ENCODE results near the gene ZCCHC3.

ZCCHC3 gene

DNA sequence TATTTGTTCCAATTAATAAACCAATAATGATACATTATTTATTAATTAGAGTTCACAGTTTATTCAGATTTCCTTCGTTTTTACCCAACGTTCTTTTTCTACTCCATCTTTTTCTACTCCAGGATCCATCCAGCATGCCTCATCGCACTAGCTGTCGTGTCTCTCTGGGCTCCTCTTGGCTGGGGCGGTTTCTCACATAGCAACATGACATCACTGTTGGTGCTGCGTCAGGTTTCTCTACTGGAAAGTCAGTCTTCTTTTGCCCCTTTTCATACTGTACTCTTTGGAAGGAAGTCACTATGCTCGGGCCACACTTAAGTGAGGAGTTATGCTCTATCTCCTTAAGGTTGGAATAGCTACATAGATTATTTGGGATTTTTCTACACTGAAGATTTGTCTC lies 14.2 kb downstream of the ZCCHC3 start:
- DNase-seq, result no peak

DNA sequence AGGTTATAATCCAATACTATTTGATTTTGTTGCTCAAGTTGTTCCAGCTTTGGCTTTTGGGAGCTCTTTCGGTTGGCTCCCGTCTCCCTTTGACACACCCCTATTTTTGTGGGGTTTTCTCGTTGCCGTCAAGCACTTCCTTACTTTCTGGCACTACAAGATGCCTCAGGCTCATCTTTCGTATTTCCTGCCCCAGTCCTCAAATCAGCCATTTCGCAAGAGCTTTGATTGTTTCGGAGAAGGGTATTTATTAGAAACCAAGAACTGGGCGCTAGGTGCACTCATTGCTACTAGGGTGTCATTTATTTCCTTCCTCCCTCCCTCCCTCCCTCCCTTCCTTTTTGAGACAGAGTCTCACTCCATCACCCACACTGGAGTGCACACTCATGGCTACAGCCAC lies 14.7 kb downstream of the ZCCHC3 start:
- no peak for DNase-seq

DNA sequence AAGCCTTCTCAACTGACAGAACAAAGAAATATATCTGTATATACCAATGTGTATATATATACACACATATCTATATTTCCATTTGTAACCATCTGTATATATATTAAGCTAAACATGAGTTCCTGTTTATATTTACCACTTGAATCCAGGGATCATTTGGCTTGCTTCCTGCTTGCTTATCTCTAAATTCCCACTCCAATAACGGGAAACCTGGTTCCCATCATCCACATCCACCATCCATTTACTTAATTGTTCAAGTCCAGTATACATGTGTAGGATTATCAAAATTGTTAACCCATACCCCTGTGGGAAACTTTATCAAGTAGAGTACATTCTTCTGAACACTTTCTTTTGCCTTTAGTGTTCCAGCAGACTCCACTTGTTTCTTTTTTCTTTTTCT lies 15.5 kb downstream of the ZCCHC3 start:
- no peak for DNase-seq

DNA sequence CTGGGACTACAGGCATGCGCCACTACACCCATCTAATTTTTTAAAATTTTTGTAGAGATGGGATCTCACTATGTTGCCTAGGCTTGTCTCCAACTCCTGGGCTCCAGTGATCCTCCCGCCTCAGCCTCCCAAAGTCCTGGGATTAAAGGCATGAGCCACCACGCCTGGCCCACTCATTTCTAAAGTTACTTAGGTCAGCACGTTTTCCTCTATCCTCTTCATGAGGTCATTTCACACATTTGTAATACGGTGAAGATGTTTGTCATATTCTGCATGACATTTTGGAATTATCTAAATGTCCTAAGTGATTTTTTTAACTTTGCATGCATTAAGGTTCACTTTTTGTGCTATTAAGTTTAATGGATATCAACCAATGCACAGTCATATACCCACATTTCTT lies 16.0 kb downstream of the ZCCHC3 start:
- no peak for DNase-seq

DNA sequence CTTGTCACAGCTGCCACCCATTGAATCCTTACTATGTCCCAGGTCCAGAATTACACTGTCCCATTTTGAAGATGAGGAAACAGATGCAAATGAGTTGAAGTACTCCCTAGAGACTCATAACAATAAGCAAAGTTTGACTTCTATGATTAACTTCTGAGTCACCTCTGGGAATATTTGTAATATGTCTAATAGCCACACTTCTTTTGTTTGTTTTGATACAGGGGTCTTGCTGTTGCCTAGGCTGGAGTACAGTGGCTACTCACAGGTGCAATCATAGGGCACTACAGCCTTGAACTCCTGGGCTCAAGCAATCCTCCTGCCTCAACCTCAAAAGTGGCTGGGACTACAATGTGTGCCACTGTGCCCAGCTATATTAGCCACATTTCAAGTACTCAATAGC lies 16.6 kb downstream of the ZCCHC3 start:
- DNase-seq, result no peak

DNA sequence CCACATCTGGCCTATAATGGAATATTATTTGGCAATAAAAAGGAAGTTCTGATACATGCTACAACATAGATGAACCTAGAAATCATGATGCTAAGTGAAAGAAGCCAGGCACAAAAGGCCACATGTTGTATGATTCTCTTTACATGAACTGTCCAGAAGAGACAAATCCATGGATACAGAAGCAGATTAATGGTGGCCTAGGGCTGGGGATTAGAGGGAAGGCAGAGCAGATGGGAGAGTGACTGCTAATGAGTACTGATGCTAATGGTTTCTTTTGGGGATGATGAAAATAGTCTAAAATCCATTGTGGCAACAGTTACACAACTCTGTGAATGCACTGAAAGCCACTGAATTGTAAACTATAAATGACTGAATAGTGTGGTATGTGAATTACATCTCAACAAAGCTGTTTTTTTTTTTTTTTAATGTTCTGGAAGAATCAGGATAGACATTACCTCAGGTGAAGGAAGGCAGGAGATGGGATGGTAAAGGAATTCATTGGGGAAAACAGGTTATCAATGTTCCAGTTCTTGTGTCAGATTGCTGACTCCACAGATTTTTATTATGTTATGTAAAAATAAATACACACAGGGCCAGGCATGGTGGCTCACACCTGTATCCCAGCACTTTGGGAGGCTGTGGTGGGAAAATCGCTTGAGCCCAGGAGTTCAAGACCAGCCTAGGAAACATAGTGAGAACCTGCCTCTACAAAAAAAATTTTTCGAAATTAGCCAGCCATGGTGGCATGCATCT lies 19.1 kb downstream of the ZCCHC3 start:
- no peak for DNase-seq

DNA sequence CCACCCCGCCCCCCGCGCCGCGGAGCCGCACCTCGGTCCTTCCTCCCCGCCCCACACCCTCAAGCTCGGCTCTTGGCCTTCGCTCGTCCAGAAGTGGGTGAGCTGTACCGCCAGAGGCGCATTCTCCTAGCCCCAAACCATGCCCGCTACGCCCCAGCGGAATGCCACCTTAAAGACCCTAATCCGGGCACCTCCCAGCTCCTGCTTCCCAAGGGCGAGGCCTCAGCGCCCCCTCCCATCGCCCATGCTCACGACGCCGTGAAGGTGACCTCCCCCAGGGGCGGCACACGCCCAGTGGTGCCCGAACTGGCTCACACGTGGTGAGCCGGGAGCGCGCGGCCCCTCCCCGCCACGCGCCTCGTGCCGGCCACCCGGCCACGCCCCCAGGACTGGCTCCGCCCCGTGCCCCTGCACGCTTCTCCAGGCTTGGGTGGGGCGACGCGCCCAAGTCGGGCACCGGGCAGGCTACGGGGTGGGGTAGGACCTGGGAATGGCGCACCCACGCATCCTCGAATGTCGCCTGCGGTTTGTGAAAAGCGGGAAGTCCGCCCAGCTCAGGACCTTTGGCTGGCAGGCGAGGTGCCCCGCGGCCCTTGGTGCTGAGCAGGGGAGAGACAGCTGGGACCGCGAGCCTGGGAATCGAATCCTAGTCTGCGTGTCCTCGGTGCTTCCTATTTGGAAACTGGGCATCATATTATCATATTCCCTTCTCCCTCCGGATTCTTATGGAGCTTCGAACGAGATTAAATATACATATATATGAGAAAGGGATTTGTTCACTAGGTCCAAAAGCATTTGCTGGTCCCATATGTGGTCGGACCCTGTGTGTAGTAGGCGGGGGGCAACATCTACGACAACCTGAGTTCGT lies 27.0 kb downstream of the ZCCHC3 start:
- DNase-seq, result peak in 52 of 56 donors; percentile 33 to 86 (median 69)

DNA sequence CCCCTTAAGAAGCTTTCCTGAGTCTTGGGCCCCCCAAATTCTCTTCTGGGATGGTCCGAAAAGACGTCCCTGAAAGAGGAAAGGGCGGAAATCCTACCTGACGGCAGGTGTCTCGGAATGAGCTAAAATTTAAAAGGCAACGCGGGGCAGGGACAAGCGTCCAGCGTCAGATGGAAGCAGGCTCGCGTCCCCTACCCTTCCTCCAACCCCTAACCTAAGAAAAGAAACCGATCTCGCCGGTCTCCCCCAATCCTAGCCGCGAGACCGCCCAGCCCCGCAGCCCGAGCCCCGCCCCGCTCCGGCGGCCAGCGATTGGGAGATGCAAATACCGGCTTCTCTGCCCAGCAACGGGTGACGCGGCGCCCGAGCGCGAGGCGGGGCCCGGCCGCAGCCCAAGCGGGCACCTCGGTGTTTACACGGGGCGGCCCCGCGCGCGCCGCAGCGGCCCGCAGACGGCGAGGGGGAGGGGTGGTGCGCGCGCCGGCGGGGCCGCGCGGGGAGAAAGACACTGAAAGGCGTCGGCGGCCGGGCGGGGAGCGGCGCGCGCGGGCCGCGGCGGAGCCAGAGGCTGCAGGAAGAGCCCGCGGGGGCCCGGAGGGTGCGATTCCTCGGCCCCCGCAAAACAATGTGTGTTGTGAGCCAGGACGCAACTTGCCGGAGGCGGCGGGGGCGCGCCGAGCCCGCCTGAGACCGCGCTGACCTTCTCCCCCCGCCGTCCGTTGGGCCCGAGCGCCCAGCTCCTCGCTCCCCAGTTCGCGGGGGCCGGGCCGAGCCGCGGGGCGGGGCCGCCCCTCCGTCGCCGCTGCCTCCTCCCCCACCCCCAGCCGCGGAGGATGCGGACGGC lies 27.9 kb downstream of the ZCCHC3 start, which contains the start of gene SOX12:
SOX12 (plus strand) TSS at position 508 of the 844 bp plus-strand sequence. CDS start 373 bp downstream, outside the sequence.
- DNase-seq, result peak; percentile 39 to 100 (median 94)

DNA sequence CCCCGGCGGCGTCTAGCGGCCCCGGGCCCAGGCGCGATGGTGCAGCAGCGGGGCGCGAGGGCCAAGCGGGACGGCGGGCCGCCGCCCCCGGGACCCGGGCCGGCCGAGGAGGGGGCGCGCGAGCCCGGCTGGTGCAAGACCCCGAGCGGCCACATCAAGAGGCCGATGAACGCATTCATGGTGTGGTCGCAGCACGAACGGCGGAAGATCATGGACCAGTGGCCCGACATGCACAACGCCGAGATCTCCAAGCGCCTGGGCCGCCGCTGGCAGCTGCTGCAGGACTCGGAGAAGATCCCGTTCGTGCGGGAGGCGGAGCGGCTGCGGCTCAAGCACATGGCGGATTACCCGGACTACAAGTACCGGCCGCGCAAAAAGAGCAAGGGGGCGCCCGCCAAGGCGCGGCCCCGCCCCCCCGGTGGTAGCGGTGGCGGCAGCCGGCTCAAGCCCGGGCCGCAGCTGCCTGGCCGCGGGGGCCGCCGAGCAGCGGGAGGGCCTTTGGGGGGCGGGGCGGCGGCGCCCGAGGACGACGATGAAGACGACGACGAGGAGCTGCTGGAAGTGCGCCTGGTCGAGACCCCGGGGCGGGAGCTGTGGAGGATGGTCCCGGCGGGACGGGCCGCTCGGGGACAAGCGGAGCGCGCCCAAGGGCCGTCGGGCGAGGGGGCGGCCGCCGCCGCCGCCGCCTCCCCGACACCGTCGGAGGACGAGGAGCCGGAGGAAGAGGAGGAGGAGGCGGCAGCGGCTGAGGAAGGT lies 28.7 kb downstream of the ZCCHC3 start:
- peak in 49 of 56 donors; percentile 16 to 75 (median 55) for DNase-seq

DNA sequence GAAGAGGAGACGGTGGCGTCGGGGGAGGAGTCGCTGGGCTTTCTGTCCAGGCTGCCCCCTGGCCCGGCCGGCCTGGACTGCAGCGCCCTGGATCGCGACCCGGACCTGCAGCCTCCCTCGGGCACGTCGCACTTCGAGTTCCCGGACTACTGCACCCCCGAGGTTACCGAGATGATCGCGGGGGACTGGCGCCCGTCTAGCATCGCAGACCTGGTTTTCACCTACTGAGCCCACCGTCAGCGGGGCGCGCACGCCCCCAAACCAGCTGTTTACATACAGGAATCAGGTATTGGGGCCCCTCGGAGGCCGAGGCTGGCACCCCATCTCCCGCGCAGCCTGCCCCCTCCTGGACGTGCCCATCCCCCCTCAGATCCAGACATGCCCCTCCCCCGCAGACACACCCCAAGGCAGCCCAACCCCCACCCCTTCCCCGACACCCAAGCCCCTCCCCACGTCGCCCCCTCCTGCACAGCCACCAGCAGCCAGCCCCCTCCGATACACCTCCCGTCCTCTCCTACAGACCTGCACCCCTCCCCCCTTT lies 29.3 kb downstream of the ZCCHC3 start:
- DNase-seq, result peak in 9 of 56 donors; percentile 45 to 96 (median 63)

DNA sequence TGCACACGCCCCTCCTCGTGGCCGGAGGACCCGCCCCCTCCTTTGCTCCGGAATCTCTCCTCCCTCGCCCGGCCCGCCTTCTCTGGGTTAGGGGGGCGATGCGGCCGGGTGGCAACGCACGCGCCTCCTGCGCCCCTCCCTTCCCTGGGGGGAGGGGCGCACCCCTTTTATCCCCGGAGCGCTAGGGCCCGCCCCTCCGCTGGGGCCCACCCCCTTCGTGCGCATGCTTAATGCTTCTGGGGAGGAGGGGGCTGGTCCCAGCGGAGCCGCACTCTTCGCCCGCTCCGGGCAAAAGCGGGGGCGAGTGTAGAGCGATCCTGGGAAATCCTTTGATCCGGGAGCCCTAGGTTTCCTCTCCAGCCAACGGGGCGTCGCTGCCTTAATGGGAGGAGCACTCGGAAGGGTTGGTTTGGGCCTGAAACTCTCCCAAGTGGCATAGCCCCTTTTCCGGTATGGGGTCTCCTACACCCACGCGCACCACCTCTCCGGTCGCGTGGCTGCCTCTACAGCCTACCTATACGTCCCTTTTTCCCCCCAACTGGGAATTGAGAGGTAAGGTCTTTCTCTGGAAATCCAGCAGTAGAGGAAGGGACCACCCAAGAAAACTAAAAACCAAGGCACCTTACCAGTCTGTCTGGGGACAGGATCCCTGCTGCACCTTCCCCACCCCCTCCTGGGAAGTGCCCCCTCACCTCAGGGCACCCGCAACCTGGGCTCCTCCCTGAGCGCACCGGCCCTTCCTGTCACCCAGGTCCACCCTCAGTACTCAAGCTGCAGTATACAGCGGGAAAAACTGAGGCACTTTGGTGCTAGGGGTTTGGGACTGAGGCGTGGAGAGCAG lies 30.0 kb downstream of the ZCCHC3 start:
- DNase-seq, result peak in 53 of 56 donors; percentile 27 to 96 (median 78)

DNA sequence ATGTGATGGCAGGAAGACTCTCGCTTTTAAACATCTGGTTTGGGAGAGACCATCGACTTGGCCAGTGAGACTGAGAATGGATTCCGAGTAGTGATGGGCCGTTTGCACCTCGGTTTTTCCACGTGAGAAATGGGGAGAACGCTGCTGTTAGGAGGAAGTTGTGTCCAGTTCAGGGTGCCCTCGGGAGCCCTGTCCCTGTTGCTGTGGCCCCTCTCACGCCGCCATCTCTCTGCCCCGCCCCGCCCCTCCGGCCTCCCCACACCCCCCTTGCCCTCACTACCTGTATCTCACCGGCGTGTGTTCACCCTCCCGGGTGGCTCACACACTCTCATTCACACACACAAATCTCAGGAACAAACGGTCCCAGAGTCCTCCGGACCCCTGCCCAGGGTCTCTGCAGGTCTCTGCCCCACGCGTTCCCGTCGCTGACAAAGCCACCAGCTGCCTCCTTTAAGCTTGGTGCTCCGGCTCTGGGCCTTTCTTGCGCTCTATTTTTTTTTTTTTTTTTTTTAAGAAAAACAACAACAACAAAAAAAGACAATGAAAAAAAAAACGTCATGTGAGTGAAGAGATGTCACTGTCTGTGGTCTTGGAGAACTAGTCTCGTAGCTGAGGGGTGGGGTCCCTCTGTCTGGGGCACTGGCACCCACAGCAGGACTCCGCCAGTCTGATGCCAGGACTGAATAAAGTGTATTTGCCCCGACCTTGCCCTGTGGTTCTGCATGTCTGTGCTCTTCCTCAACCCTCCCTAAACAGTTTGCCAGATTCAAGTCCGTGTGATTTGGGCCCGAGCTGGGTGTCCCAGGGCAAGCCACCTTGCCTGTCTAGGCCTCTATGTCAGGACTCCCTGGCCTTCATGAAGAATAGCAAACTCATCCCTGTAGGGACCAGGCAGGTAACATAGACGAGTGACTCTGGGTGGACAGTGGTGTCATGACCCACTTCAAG lies 30.9 kb downstream of the ZCCHC3 start:
- no peak for DNase-seq

DNA sequence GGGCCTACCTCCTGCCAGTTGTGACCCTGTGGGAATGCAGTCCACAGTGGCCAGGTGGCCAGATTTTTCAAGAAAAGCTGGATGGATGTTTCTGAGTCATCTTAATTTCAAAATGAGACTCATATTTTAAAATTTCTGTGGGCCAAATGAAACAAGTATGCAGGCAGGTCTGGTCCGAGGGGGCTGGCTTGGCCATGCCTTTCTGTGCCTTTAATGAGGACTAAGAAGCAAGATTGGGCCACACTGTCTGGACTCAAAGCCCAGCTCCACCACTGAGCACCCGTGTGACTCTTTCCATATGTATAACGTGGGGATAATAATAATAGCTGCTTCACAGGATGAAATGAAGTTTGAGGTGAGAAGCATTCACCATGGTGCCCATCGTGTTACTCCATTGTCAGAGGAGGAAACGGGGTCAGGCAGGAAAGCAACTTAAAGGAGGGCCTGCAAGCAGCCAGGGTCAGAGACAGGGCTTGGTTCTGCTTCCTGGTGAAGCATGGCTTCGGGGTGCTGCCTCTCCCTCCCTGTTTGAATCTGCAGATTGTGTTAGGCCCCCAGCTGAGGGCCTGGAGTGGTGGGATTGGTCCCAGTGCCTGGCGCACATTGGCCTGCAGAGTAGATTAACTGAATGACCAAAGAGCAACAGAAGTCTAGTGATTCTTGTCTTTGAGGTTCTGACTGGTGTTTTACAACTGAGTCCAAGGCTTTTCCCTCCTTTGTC lies 31.8 kb downstream of the ZCCHC3 start:
- no peak for DNase-seq

DNA sequence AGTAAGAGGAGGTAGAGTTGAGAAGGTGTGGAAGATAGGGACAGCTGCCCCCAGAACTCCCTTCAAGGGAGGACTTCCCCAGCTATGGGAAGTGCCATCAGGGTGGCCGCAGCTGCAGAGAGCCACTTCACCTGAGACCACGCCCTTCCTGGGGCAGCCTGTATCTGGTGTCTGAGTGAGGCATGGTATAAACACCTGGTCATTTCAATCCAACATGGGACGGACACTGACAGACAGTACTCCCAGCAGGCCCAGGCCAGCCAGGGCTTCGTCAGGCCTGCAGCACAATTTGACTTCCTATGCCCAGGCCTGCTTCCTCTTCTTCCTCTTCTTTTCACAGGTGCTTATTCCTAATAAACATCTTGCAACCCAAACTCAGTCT lies 32.5 kb downstream of the ZCCHC3 start:
- no peak for DNase-seq

DNA sequence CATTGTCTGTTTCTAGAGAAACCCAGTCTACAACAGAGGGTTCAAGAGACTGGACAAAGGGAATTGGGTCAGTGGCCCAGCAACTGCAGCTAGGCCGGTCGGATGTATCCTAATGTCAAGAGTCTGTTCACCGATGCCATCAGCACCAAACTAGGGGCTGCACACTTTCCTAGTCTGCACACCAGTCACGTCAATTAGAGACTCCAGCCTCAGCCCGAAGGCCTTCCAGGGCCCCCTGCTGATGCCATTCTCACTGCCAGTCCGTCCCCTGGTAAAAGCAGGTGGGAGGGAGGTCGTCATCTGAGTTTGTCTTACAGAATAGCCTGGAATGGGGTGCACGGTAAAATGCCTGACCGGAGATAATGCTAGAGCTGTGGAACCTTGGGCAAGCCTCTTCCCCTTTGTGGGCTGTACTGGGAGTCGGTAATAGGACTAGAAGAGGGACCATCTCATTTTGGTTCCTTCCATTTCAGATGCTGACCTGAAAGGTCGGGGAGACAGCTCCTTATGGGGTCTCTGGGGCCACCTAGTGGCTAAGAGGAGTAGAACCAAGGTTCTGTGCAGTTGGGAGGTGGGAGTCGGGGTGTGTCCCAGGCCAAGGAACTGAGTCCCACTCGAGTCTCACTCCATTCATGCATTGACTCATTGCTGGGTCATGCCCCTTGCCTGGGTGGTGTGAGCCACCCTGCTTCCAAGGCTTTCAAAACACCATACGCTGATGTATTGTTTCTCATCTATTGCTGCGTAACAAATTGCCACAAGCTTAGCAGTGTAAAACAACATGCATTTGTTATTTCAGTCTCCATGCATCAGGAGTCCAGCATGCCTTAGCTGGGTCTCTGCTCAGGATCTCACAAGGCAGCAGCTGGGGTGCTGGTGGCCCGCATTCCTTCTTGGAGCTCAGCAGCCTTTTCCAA lies 33.1 kb downstream of the ZCCHC3 start:
- DNase-seq, result peak in 37 of 56 donors; percentile 13 to 70 (median 35)

DNA sequence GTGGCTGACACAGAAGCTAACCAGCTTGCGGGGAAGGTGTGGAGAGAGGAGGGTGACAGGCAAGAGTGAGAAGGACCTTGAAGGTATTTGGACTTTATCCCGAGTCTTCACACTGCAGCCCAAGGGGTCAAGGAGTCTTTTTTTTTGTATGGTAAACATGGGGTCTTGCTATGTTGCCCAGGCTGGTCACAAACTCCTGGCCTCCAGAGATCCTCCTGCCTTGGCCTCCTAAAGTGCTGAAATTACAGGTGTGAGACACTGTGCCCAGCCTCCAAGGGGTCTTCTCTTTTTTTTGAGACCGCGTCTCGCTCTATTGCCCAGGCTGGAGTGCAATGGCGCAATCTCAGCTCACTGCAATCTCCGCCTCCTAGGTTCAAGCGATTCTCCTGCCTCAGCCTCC lies 37.2 kb downstream of the ZCCHC3 start:
- DNase-seq, result no peak
